ENCODE data around the gene GLT8D2. TPM values are rescaled to one million over a fixed set of nuclear protein-coding genes. Genes with fewer than 3 reads are reported as not detected.

The GLT8D2 gene
- total RNA-seq, 1 experiment from 2014 or later = 3.8 TPM

DNA sequence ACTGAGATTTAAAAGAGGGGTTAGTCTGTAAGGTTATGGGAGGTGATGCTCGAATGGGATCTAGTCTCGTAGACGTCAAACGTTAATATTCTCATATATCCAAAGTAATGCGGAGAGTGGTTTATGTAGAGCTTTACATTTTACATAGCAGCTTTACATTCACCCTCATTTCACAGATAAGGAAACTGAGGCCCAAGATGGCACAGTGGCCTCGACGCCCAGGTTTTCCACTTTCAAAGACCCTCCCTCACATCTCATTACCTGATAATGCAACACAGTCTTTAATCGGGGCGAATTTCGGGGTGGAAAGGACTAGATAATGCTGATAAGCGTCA, 84.8 kb downstream of the GLT8D2 start:
- H3K9ac ChIP-seq (ENCODE audit: extremely low read depth, insufficient read length, low read length) = peak overlapping the region; percentile 93
- no peak for DNase-seq
- H3K79me2 ChIP-seq (ENCODE audit: insufficient read depth, low read length) = peaks cover 38% of the 10 kb centered on the region; the same call in 1 of the 2 replicates
- H3K27me3 ChIP-seq (ENCODE audit: insufficient read depth, low read length) = no peaks in the 10 kb centered on the region
- H4K8ac ChIP-seq (replicated peaks; ENCODE audit: insufficient read length, low read depth, low read length) = no peak overlapping the region
- H2AK5ac ChIP-seq (ENCODE audit: insufficient read length, low read length) = no peak overlapping the region
- no peak overlapping the region for H2AFZ ChIP-seq (ENCODE audit: low read length)
- no peak overlapping the region for H3T11ph ChIP-seq (ENCODE audit: low read length)
- no peak overlapping the region for H2BK120ac ChIP-seq (ENCODE audit: low read depth, low read length, poor library complexity, severe bottlenecking)
- H3K4me1 ChIP-seq (ENCODE audit: insufficient read depth, low read length) = no peaks in the 10 kb centered on the region
- peak overlapping the region; percentile 97 to 98 for H3K4me3 Mint-ChIP-seq
- H2BK20ac ChIP-seq (ENCODE audit: low read depth, low read length, poor library complexity, severe bottlenecking) = no peak overlapping the region
- H3K56ac ChIP-seq (ENCODE audit: insufficient read length, low read depth, low read length) = no peak overlapping the region
- H3K27me3 Mint-ChIP-seq (ENCODE audit: low read depth) = no peaks in the 10 kb centered on the region
- no peaks in the 10 kb centered on the region for H4K20me1 ChIP-seq (ENCODE audit: control insufficient read depth, insufficient read depth, insufficient read length)
- H3K9me3 Mint-ChIP-seq = no peaks in the 10 kb centered on the region; a peak in 1 of 5 replicates
- peak overlapping the region; percentile 7; the same call in 1 of the 2 replicates for H3K4ac ChIP-seq (ENCODE audit: low read depth, low read length)
- H3K36me3 Mint-ChIP-seq (ENCODE audit: insufficient read depth in 1 of 3, low read depth in 3 of 3) = peaks cover 9 to 33% (median 25%) of the 10 kb centered on the region in 3 experiments; a peak in 6 of 7 replicates
- peaks cover 20 to 33% of the 10 kb centered on the region in 2 experiments for H3K4me1 Mint-ChIP-seq
- H3K27ac ChIP-seq (ENCODE audit: insufficient read length, low read depth, low read length) = no peak overlapping the region
- no peaks in the 10 kb centered on the region for H3K9me3 ChIP-seq (ENCODE audit: control insufficient read depth, low read depth, low read length)
- peak overlapping the region; percentile 94 for H3K4me2 ChIP-seq (ENCODE audit: insufficient read depth, insufficient read length, low read length)
- H2BK12ac ChIP-seq (ENCODE audit: insufficient read length, low read depth, low read length) = no peak overlapping the region
- H3K23ac ChIP-seq (ENCODE audit: insufficient read length, low read depth, low read length) = no peak overlapping the region
- peaks cover 4% of the 10 kb centered on the region for H3K79me1 ChIP-seq (ENCODE audit: insufficient read depth, low read depth, low read length, poor library complexity, severe bottlenecking)
- H2BK15ac ChIP-seq (ENCODE audit: low read depth, low read length) = no peak overlapping the region
- peak overlapping the region; percentile 71 for H3K18ac ChIP-seq (ENCODE audit: insufficient read length, low read depth, low read length)
- H4K91ac ChIP-seq (ENCODE audit: insufficient read length, low read depth, low read length) = no peak overlapping the region
- no CpG with 5 or more reads among the region's 11 CpGs for WGBS (ENCODE audit: extremely low coverage, insufficient read length, low lambda C conversion rate)
- peak overlapping the region; percentile 99 to 100 (median 99) for H3K27ac Mint-ChIP-seq
- no peak for TF ChIP-seq CTCF (conservative IDR thresholded peaks at IDR 0.05)
- H3K14ac ChIP-seq (ENCODE audit: insufficient read depth, low read length) = peak overlapping the region; percentile 68; the same call in 1 of the 2 replicates
- H2BK5ac ChIP-seq (ENCODE audit: insufficient read length, low read length) = no peak overlapping the region
- peaks cover 7% of the 10 kb centered on the region for H3K23me2 ChIP-seq (ENCODE audit: insufficient read length, low read depth, low read length, poor library complexity, severe bottlenecking)
- H4K5ac ChIP-seq (ENCODE audit: insufficient read length, low read depth, low read length) = peak overlapping the region; percentile 48

Measured in H9 (cell line).